ENCODE measurements around the gene MTMR4.
"Not testable (repeated sequence)": the region's sequence is repeated elsewhere in the genome, so short reads cannot be mapped to it uniquely, and the experiment has no call there.

MTMR4 gene

DNA sequence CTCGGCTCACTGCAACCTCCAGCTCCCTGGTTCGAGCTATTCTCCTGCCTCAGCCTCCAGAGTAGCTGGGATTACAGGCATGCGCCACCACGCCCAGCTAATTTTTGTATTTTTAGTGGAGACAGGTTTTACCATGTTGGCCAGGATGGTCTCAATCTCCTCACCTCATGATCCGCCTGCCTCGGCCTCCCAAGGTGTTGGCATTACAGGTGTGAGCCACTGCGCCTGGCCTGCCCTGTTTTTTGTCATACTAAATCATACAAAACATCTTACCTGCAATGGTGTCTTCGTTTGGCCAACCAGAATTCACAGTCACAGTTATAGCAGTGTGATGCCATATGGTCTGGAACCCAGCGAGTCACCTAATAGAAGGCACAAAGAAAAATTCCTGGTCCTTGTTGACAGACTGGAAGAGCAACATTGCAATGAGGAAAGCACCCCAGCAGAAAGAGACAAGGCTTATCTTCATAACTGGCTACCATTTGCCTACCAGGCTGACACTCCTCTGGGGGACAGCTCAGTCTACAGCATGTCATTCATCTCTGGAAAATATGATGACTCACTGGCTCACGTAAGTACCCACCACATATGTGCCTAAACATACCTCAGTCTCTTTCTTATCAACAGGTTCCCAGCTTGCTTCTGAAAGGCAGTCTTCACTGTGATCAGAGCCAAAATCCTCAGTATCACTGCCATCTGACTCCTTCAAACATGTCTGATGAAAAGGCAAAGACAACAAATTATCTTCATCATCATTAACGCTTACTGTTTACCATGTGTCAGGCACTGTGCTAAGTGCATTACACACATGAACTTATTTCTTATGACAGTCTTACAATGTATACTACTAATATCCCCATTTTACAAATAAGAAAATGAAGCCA is 22.0 kb downstream of the MTMR4 start:
- DNase-seq (ENCODE audit: low read depth in 2 of 2) = no peak

DNA sequence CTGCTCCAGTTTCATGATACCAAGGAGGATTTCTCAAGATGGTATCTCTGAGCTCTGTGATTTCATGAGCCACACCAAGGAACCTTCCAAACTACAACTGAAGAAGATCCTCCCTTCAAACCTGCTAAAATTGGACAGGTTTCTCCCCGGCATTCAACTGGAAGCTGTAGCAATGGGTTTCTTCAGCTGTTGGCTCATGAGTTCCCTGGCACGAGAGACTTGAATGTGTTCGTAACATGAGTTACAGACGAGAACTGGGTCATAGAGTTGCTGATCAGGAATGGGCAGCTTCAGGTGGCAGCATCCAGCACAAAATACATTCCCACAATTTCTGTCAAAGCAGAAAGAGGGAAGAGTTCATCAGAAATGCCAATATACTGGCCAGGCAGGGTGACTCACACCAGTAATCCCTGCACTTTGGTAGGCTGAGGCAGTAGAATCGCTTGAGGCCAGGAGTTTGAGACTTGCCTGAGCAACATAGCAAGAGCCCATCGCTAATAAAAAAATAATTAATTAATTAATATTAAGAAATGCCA is 22.9 kb downstream of the MTMR4 start:
- no peak for DNase-seq (ENCODE audit: low read depth in 2 of 2)

DNA sequence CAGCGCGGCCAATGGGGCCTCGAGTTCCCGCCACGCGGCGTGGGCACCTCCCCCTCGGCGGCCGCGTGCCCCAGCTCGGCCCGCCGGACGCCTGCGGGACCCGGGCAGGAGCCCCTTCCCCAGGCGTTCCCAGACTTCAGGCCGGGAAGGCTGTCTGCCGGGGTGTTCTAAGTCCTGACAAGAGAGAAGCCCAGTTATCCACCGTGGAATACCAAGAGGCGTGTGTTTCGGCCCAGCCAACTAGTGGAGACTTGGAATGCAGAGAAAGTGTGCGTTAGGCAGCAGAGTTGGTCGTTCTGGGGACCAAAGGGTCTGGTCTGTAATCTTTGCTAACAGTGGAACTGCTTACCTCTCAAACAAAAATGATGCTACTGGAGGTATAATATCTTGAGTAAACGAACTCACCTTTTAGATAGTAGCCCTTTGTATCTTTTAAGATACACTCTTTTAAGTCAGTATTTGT is 26.0 kb downstream of the MTMR4 start:
- no peak for DNase-seq (ENCODE audit: low read depth in 2 of 2)

DNA sequence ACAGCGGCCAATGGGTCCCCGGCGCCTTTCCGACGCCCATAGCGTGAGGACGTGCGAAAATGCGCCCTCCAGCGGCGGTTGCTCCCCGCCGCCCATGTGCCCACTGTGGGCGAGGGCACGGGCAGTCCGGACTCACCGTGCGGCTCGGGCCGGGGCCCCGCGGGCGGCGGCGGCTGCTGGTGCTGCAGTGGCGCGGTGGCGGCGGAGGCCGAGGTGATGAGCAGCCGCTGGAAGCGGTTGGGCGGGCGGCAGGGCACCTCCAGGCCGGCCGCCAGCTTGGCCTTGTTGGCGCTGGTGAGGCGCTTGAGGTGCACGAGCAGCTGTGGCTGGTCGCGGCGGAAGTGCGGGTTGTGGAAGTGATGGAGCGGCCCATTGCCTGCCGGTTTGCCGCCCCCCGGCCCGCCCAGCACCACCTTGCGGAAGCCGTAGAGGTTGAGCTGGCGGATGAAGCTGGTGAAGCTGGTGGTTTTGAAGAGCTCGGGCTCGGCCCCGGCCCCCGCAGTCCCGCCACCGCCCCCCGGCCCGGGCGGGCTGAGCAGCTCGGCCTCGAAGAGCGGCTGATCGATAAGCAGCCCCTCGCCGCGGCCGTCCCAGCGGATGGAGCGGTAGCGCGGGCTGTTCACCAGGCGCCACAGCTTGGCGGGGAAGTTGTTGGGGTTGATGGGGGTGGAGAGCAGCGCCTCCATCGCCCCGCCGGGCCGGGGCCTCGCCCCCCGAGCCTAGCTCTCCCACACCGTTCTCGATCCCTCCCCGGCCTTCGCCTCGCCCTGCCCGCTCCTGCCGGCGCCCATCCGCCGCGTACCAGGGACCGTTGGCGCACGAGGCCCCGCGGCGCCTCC is 26.6 kb downstream of the MTMR4 start, which contains the start of gene HSF5:
TSS of gene HSF5 (minus strand) at position 820 of the 839 bp plus-strand sequence. CDS start at position 686, 134 bp downstream.
- DNase-seq (ENCODE audit: low read depth in 2 of 2) = no peak

DNA sequence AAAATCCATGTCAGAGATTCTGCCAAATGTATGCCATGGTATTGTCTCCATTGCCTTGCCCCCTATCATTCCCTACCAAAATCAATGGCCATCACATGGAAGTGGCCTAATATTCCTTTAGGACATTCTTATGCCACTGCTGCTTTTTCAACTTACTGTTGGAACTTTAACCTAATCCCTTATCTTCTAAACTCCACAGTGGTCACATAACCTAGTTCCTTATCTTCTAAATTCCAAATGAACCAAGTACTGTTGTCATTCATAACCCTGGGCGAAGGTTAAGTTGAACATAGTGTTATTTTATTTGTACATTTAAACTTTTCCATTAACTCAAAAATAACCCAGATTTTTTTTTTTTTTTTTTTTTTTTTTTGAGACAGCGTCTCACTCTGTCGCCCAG is 29.8 kb downstream of the MTMR4 start:
- no peak for DNase-seq (ENCODE audit: low read depth in 2 of 2)

DNA sequence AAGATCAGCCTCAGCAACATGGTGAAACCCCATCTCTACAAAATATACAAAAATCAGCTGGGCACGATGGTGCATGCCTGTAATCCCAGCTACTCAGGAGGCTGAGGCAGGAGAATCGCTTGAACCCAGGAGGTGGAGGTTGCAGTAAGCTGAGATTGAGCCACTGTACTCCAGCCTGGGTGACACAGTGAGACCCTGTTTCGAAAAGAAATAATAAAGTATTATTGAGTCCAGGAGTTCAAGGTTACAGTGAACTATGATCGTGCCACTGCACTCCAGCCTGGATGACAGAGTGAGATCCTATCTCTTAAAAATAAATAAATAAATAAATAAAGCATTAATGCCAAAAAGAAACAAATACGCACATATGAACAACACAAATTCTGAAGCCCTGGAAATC is 32.6 kb downstream of the MTMR4 start:
- DNase-seq (ENCODE audit: low read depth in 2 of 2) = not testable (repeated sequence)

DNA sequence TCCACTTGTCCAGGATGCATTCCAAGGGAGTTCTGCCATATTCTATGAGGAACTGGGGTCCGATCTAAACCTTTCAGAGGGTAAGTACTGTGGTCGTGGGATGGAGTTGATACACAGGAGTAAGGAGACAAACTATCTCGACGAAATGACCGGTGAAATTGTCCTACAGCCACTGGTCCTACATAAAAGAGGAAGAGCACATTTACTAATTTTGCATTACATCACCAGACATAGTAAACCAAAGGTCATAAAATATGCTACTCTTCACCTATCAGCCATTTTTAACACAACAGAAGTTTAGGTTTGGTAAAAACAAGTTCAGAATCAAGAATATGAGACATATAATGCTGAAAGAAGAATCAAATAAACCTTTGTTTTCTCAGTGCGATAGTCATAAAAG is 34.3 kb downstream of the MTMR4 start:
- DNase-seq (ENCODE audit: low read depth in 2 of 2) = no peak

DNA sequence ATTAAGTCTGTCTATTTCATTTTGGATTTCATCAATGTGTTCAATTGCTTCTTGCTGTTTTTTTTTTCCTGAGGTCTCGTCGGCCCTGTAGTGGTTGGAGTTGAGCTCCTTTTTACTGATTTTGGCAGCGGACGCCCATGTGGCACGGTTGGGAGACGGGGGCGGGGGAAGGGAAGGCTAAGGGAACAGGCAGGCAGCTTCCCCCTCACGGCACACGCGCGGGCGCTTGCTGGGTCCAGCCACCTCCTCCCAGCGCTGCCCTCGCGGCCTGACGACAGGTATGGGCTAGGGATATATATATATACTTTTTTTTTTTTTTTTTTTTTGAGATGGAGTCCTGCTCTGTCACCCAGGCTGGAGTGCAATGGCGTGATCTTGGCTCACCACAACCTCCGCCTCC is 37.6 kb downstream of the MTMR4 start:
- DNase-seq (ENCODE audit: low read depth in 2 of 2) = no peak

DNA sequence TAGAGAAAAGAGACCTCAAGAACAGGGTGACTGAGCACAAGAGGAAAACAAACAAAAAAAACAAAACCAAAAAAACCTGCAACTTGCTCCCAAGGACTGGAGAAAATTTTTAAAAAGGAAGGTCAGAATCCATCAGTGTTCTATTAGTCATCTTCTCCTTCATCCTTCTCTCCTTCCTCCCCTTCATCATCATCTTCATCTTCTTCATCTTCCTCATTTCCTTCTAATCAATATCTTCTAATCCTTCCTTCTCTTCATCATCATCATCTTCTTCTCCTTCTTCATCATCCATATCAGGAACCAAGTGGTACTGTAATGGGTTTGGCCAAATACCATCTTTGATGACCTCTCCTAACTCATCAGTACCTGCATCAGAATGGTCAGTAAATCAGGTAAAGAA is 38.5 kb downstream of the MTMR4 start:
- no peak for DNase-seq (ENCODE audit: low read depth in 2 of 2)

DNA sequence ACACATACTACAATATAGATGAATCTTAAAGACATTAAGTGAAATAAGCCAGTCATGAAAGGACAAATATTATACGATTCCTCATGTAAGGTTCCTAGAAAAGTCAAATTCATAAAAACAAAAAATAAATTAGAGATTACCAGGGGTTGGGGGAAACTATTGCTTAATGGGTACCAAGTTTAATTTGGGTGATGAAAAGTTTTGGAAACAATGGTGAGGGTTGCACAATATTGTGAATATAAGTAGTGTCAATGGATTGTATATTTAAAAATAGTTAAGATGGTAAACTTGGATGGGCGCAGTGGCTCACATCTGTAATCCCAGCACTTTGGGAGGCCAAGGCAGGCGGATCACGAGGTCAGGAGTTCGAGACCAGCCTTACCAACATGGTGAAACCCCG is 44.1 kb downstream of the MTMR4 start:
- no peak for DNase-seq (ENCODE audit: low read depth in 2 of 2)

DNA sequence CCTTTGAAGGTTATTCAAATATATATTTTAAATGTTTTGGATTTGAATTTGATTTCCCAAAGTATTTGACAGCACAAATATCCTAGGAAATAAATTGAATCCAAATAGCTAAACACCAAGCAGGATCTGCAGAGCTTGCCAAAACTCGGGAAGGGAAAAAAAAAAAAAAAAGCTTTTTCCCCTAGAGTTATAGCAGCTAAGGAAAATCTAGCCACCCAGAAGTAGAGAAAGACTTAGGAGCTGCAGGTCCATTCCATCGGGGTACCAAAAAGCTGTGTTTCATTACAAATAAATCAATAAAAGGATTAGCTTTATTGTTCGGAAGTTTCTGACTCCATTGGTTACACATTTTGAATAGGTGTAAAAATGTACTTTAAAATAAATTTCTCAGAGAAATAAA is 45.5 kb downstream of the MTMR4 start:
- no peak for DNase-seq (ENCODE audit: low read depth in 2 of 2)

DNA sequence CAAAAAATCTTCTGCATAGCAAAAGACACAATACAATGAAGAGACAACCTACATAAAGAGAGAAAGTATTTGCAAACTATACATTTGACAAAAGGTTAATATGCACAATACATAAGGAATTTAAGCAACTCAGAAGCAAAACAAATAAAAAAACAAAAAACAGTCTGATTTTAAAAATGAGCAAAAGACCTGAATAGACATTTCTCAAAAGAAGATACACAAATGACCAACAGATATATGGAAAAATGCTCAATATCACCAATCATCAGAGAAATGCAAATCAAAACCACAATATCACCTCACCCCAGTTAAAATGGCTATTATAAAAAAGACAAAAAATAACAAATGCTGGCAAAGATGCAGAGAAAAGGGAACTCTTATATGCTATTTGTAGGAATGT is 58.9 kb downstream of the MTMR4 start:
- no peak for DNase-seq (ENCODE audit: low read depth in 2 of 2)

DNA sequence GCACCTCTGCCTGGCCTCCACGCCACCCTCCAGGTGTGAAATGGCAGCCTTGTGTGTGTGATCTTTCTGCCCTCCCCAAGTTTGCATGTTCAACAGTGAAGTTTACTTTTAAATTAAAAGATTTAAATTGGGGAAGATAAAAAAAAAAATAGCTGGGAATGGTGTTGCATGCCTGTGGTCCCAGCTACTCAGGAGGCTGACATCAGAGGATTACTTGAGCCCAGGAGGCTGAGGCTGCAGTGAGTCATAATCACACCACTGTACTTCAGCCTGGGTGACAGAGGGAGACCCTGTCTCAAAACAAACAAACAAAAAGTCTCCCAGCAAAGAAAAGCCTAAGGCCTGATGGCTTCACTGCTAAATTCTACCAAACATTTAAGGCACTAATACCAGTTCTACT is 61.7 kb downstream of the MTMR4 start:
- DNase-seq (ENCODE audit: low read depth in 2 of 2) = no peak

DNA sequence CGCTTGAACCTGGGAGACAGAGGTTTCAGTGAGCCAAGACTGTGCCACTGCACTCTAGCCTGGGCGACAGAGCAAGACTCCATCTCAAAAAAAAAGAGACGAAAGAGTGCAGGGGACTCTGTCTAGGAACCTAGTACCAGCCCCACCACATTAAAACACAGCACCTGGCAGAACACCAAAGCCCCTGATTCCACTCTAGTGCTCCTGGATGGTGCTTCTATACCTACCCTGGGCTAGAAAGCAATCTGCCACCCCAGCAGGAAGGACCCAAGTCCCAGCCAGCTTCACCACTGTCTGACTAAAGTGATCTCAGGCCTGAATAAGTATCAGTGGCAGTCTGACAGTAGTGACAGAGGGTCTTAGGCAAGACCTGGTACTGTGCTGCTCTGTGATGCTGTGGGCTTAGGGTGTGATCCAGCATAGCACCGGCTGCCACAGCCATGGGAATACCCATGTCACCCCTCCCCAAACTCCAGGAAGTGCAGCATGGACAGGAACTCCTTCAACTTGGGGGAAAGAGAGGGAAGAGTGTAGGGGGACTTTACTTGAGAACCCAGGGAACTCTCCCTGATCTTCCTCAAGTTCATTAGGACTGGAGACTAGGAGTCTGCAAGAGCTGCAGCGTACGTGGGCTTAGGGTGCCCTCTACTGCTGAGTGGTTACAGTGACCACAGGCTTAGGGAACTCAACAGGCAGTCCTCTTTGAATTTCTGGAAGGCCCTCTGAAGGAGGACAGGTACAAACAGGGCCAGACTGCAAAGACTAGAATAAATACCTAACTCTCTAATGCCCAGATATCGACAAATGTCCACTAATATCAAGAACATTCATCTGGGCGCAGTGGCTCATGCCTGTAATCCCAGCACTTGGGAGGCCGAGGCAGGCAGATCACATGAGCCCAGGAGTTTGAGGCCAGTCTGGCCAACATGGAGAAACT is 67.1 kb downstream of the MTMR4 start:
- DNase-seq (ENCODE audit: low read depth in 2 of 2) = peak; percentile 61 to 62

DNA sequence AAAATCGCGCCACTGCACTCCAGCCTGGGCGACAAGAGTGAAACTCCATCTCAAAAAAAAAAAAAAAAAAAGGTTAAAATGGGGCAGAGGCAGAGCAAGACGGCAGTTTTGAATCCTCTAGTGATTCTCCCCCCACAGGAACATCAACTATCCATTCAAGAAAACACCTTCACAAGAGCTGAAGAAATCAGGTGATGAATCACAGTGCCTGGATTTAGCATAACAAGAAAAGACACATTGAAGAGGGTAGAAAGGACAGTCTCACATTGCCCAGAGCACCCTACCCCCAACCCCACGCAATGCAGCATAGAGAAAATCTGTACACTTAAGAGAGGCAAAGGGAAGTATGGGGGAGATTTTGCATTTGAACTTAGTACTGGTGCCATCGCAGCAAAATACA is 68.4 kb downstream of the MTMR4 start:
- no peak for DNase-seq (ENCODE audit: low read depth in 2 of 2)

All from fibroblast of skin of left quadriceps (primary cell).